Measurements from ENCODE around the gene PTGES3.

The PTGES3 gene

DNA sequence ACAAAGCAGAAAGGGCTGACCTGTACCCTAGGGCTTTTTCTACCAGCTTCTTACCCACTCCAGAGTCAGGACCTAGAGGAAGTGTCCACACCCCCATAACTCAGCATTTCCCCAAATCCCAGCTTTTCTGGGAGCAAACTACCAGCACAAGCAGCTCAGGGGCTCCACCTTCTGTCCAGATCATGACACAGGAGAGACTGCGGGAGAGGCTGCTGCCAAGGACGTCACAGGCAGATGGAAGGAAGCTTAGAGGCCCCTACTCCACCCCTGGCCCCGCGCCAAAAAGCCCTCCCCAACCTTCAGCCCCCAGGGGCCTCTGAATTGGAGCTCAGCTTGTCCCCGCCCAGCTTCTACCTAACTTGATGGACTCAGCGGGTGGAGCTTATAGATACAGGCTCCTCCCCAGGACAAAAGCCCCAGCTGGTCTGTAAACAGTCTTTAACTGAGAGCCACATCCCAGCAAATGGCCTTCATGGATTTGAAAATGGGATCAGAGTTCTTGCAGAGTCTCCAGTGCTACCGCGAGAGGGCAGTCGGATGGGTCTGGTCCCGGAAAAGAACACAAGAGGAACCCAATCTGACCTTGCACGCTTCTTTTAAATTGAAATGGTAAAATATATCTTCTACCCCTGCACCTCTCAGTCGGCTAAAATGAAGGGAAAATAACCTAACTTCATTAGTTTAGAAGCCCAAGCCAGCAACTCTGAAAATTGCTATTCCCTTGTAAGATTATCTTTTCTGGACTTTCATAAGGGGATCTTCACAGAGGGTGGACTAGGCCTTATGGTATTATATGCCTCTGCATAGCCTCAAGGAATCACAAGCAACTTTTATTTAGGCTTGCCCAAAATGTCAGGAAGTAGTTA is 51.2 kb downstream of the PTGES3 start:
- Histone ChIP-seq H3K9me3 (no peaks in the 10 kb centered on the region), H3K4me1 (peaks cover 13% of the 10 kb centered on the region), H3K36me3 (peaks cover 40% of the 10 kb centered on the region), H3K27me3 (no peaks in the 10 kb centered on the region), H3K4me3 (ENCODE audit: low read depth, low read length) (peak overlapping the region; percentile 88)
- TF ChIP-seq, protein P1, sequence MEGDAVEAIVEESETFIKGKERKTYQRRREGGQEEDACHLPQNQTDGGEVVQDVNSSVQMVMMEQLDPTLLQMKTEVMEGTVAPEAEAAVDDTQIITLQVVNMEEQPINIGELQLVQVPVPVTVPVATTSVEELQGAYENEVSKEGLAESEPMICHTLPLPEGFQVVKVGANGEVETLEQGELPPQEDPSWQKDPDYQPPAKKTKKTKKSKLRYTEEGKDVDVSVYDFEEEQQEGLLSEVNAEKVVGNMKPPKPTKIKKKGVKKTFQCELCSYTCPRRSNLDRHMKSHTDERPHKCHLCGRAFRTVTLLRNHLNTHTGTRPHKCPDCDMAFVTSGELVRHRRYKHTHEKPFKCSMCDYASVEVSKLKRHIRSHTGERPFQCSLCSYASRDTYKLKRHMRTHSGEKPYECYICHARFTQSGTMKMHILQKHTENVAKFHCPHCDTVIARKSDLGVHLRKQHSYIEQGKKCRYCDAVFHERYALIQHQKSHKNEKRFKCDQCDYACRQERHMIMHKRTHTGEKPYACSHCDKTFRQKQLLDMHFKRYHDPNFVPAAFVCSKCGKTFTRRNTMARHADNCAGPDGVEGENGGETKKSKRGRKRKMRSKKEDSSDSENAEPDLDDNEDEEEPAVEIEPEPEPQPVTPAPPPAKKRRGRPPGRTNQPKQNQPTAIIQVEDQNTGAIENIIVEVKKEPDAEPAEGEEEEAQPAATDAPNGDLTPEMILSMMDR (IDR thresholded peaks at IDR 0.05; ENCODE audit: low read depth, low read length), result peak; percentile 71
- peak; percentile 99 for DNase-seq

GRCh38 chr12:56635806-56636674 is 52.0 kb downstream of the PTGES3 start:
- Histone ChIP-seq H3K4me1 (peaks cover 15% of the 10 kb centered on the region), H3K36me3 (peaks cover 33% of the 10 kb centered on the region), H3K27me3 (no peaks in the 10 kb centered on the region), H3K9me3 (no peaks in the 10 kb centered on the region), H3K4me3 (ENCODE audit: low read depth, low read length) (peak overlapping the region; percentile 88)
- TF ChIP-seq, protein P1 (IDR thresholded peaks at IDR 0.05; ENCODE audit: low read depth, low read length), result no peak
- peak; percentile 92 for DNase-seq

GRCh38 chr12:56634837-56635791 is 53.0 kb downstream of the PTGES3 start:
- TF ChIP-seq, protein P1 (IDR thresholded peaks at IDR 0.05; ENCODE audit: low read depth, low read length), result peak; percentile 71
- Histone ChIP-seq H3K4me3 (ENCODE audit: low read depth, low read length) (peak overlapping the region; percentile 88), H3K27me3 (no peaks in the 10 kb centered on the region), H3K36me3 (peaks cover 29% of the 10 kb centered on the region), H3K9me3 (no peaks in the 10 kb centered on the region), H3K4me1 (peaks cover 21% of the 10 kb centered on the region)
- DNase-seq, result peak; percentile 85

DNA sequence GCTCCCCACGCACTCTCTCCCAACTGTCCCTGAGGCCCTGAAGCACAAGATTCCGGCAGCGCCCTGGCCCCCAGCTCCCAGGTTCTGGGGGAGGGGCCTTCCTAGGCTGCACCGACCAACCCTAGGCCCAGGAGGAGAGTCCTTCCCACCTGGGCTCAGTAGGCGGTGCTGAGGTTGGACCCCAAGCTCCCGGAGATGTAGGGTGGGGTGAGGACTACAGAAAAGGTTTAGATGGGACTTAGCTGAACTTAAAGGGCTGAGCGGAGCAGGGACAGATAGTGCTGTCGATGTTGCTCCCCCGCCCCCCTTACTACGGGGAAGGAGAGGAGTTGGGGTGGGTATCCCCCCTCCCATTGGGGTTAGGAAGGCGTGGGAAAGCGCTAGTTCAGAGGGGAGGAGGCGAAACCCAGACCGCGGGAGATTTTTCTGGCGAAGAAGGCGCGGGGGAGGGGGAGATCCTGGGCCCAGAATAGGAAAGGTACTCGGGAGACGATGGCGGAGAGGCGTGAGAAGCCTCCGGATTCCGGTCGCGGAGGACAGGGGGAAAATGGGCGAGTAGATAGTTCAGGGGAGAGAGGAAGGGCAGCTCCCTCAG is 53.7 kb downstream of the PTGES3 start:
- Histone ChIP-seq H3K36me3 (peaks cover 24% of the 10 kb centered on the region), H3K4me3 (ENCODE audit: low read depth, low read length) (peak overlapping the region; percentile 88), H3K9me3 (no peaks in the 10 kb centered on the region), H3K27me3 (no peaks in the 10 kb centered on the region), H3K4me1 (peaks cover 21% of the 10 kb centered on the region)
- TF ChIP-seq, protein P1 (IDR thresholded peaks at IDR 0.05; ENCODE audit: low read depth, low read length), result no peak
- DNase-seq, result no peak

DNA sequence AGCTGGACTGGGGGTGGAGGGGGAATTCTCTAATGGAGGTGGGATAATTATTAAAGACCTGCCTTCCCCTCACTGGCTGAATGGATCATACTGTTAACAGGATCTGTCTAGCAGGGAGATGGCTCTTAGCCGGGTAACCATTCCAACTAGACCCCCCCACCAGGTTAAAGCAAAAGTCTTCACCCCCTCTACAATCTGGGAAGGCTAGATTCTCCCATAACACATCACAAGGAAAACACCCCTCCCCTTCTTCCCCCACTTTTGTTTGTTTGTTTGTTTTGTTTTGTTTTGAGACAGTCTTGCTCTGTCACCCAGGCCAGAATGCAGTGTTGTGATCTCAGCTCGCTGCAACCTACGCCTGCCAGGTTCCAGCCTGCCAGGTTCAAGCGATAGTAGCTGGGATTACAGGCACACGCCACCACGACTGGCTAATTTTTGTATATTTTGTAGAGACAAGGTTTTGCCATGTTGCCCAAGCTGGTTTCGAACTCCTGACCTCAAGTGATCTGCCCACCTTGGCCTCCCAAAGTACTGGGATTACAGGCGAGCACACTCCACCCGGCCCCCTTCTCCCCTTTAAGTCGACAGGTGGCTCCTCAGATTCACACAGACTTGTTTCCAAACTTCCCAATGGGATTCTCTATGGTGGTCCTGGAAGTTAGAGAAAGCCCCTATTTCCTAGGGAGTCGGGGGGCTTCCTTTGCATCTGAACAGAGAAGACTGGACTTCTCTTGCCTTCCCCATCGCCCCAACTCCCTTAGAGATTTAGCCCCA is 54.4 kb downstream of the PTGES3 start:
- H3K4me1 ChIP-seq, result peaks cover 21% of the 10 kb centered on the region
- no peaks in the 10 kb centered on the region for H3K27me3 ChIP-seq
- no peaks in the 10 kb centered on the region for H3K9me3 ChIP-seq
- TF ChIP-seq, protein P1 (IDR thresholded peaks at IDR 0.05; ENCODE audit: low read depth, low read length), result no peak
- peaks cover 19% of the 10 kb centered on the region for H3K36me3 ChIP-seq
- H3K4me3 ChIP-seq (ENCODE audit: low read depth, low read length), result peak overlapping the region; percentile 88
- no peak for DNase-seq

Measured in BE2C (cell line).